BLaER1 (cell line): Measurements from ENCODE around the gene AVP.

Experiments used
- H3K27ac ChIP-seq: shearing (Covaris generic); formaldehyde crosslinking; 2 replicates; pipeline ENCODE4 v1.8.1; 2022
- H3K27me3 ChIP-seq: shearing (Covaris generic); formaldehyde crosslinking; 2 replicates; pipeline ENCODE4 v1.8.1; 2022
- H3K36me3 ChIP-seq: shearing (Covaris generic); formaldehyde crosslinking; 2 replicates; pipeline ENCODE4 v1.8.1; 2022
- H3K4me1 ChIP-seq: shearing (Covaris generic); formaldehyde crosslinking; 2 replicates; pipeline ENCODE4 v1.8.1; 2022
- H3K4me2 ChIP-seq: shearing (Covaris generic); formaldehyde crosslinking; 2 replicates; pipeline ENCODE4 v1.8.1; 2022
- H3K4me3 ChIP-seq: shearing (Covaris generic); formaldehyde crosslinking; 2 replicates; pipeline ENCODE4 v1.8.1; 2022
- H3K9ac ChIP-seq: shearing (Covaris generic); formaldehyde crosslinking; 2 replicates; pipeline ENCODE4 v1.8.1; 2022
- H3K9me3 ChIP-seq: shearing (Covaris generic); formaldehyde crosslinking; 2 replicates; pipeline ENCODE4 v1.8.1; 2022
- H4K20me1 ChIP-seq: shearing (Covaris generic); formaldehyde crosslinking; 2 replicates; pipeline ENCODE4 v1.8.1; 2022
- Cebpa-rat ChIP-seq: shearing (Covaris generic); IDR thresholded peaks from 2 replicates; pipeline ENCODE4 v1.8.1; 2022

Gene AVP

DNA sequence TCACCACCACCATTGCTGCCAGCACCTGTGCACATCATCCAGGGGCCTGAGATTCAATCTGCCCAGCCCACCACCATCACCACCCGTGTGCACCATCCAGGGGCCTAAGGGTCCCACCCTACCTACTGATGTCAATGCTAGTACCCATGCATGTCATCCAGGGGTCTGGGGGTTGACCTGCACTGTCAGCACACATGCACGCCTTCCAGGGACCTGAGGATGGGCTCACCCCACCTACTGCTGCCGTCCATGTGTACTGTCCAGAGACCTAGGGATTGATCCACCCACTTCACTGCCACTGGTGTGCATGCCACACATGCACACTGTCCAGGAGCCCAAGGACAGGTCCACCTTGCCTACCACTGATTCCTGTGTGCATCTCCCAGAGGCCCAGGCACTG is 25.0 kb downstream of the AVP start:
- Histone ChIP-seq H3K9ac (no peak overlapping the region), H3K4me3 (no peak overlapping the region), H3K9me3 (no peaks in the 10 kb centered on the region), H3K27ac (no peak overlapping the region), H4K20me1 (no peaks in the 10 kb centered on the region), H3K4me2 (no peak overlapping the region), H3K4me1 (no peaks in the 10 kb centered on the region), H3K27me3 (no peaks in the 10 kb centered on the region), H3K36me3 (no peaks in the 10 kb centered on the region)
- no peak for TF ChIP-seq Cebpa-rat

DNA sequence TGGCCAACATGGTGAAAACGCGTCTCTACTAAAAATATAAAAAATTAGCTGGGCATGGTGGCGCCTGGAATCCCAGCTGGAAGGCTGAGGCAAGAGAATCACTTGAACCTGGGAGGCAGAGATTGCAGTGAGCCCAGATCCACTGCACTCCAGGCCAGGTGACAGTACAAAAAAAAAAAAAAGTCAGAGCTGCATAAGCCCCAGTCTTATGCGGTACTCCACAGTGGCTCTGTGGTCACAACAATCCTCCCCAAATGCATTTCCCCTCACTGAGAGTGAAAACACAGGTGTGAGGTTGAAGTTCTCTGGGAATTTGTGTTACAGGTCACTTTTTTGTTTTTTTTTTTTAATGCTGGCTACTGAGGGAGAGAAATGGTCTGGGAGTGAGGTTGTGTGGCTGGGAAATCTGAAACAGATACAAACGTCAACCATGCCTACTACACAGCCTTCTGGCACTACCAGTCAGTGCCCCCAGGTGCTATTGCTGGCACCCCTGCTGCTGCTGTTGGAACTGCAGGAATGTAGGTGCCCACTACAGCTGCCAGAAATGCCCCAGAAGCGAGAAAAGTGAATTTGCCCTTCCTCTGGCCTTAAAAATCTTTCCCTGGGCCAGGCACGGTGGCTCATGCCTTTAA is 33.0 kb downstream of the AVP start:
- no peaks in the 10 kb centered on the region for H3K27me3 ChIP-seq
- no peak overlapping the region for H3K9ac ChIP-seq
- no peaks in the 10 kb centered on the region for H3K9me3 ChIP-seq
- no peak overlapping the region for H3K27ac ChIP-seq
- H3K4me3 ChIP-seq: no peak overlapping the region
- H3K36me3 ChIP-seq: peaks cover 42% of the 10 kb centered on the region
- peaks cover 20% of the 10 kb centered on the region for H3K4me1 ChIP-seq
- H4K20me1 ChIP-seq: peaks cover 25% of the 10 kb centered on the region
- H3K4me2 ChIP-seq: no peak overlapping the region
- no peak for TF ChIP-seq Cebpa-rat

DNA sequence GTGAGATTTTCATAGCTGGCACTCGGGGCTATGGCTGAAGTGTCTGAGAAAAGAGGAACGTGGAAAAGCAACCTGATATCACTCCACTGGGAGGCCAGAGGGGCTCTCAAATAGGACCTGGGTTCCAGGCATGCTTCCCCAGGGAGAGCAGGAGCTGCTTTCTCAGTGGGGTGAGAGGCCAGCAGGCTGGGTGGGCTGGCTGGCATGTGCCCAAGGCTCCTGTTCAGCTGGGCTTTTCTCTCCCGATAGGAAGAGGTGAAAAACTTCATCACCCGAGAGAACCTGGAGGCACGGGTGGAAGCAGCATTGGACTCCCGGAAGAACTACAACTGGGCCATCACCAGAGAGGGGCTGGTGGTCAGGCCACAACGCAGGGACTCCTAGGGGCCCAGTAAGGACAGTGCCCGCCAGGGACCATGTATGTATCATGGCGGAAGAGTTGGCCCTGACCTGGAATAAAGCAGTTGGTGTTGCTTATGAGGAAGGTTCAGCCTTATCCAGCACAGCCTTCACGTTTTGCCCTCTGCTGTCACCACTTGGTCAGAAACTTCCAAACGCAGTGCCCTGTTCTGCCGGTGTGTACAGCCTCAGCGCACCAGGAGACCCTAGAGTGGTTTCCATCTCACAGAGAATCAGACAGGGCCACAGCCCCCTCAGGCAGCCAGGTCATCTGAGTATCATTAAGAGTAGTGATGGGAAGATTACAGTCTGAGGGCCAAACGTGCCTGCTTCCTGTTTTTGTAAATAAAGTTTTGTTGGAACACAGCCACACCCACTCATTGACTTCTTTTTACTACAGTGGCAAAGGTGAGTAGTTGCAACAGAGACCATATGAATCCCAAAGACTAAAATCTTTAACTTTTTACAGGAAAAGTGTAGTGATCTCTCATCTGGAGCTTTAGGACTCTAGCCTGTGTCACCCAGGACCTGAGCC is 36.8 kb downstream of the AVP start:
- Histone ChIP-seq H3K9me3 (no peaks in the 10 kb centered on the region), H3K4me1 (peaks cover 25% of the 10 kb centered on the region), H3K36me3 (peaks cover 47% of the 10 kb centered on the region), H3K9ac (no peak overlapping the region; the same call in 1 of the 2 replicates), H4K20me1 (peaks cover 29% of the 10 kb centered on the region), H3K27me3 (no peaks in the 10 kb centered on the region), H3K4me3 (peak overlapping the region; percentile 98), H3K27ac (no peak overlapping the region), H3K4me2 (peak overlapping the region; percentile 98)
- TF ChIP-seq Cebpa-rat: no peak

- peak overlapping the region; percentile 98 for H3K4me3 ChIP-seq
- no peak for TF ChIP-seq Cebpa-rat
- H3K9me3 ChIP-seq: no peaks in the 10 kb centered on the region
- peaks cover 29% of the 10 kb centered on the region for H4K20me1 ChIP-seq
- peak overlapping the region; percentile 91 for H3K27ac ChIP-seq
- no peaks in the 10 kb centered on the region for H3K27me3 ChIP-seq
- peaks cover 24% of the 10 kb centered on the region for H3K4me1 ChIP-seq
- H3K9ac ChIP-seq: peak overlapping the region; percentile 83
- peak overlapping the region; percentile 98 for H3K4me2 ChIP-seq
- peaks cover 47% of the 10 kb centered on the region for H3K36me3 ChIP-seq
These were observed 37.7 kb downstream of the AVP start for GRCh38 chr20:3046677-3047462.

DNA sequence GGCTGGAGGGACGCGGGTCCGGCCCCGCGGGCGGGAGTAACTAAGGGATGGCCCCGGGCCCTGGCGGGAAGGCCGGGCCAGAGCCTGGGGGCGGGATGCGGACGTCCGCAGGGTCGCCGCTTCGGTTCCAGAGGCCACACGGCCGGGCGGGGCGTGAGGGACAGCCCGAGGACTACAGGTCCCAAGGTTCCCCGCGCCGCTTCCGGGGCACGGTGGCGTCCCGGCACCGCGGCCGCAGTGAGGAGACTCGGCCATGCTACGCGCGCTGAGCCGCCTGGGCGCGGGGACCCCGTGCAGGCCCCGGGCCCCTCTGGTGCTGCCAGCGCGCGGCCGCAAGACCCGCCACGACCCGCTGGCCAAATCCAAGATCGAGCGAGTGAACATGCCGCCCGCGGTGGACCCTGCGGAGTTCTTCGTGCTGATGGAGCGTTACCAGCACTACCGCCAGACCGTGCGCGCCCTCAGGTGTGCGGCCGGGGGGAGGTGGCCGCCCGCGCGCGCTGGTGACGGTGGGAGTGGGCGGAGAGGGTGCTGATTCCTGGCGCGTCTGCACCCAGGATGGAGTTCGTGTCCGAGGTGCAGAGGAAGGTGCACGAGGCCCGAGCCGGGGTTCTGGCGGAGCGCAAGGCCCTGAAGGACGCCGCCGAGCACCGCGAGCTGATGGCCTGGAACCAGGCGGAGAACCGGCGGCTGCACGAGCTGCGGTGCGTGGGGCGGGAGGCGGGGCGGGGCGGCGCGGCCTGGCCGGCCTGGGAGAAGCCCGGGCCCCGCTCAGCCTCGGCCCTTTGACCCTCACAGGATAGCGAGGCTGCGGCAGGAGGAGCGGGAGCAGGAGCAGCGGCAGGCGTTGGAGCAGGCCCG is 38.5 kb downstream of the AVP start, which contains the start of gene MRPS26:
Gene MRPS26, plus strand, starts transcription at position 237 of the 861 bp plus-strand sequence. Its CDS starts 17 bp downstream, at position 254.
- no peak for TF ChIP-seq Cebpa-rat
- Histone ChIP-seq H3K4me2 (peak within 1 kb of the TSS; percentile 98), H3K27me3 (no peaks in the 10 kb centered on the region), H3K27ac (peak within 1 kb of the TSS; percentile 91), H3K4me1 (peaks cover 24% of the 10 kb centered on the region), H3K36me3 (peaks cover 48% of the 10 kb centered on the region), H3K9me3 (no peaks in the 10 kb centered on the region), H3K9ac (peak within 1 kb of the TSS; percentile 83), H4K20me1 (peaks cover 29% of the 10 kb centered on the region), H3K4me3 (peak within 1 kb of the TSS; percentile 98)

DNA sequence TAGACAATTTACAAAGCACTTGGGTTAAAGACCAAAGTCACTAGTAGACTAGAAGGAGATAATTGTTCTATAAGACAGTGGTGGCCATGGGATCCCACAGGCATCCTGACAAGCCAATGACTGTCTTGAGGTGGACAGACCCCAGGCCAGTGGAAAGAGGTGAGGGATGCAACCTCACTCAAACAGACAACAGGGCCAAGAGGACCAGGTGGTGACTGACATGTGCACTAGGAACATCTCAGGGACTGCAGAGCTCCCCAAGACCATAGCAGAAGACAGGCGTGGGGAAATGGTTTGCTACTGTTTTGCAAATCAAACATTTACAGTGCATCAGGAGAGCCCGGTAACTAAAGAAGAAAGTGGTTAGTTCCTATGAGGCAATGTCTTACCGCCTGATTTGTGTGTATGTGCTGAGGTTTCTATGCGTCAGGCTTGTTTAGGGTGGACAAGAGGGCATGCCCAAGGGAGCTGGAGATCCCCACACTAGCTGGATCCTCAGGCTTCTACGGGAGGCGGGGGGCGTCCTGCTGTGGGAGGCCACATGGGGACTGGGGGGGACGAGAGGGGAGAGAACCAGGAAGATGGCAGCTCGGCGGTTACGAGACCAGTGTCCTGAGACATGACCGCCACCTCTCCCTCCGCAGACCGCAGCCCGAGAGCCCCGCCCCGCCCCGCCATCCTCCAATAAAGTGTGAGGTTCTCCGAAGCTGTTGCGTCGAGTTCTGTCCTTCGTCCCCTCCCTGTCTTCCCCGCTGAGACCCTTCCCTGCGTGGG is 39.3 kb downstream of the AVP start:
- peak overlapping the region; percentile 98 for H3K4me3 ChIP-seq
- peak overlapping the region; percentile 91 for H3K27ac ChIP-seq
- no peak for TF ChIP-seq Cebpa-rat
- H3K36me3 ChIP-seq: peaks cover 48% of the 10 kb centered on the region
- H3K27me3 ChIP-seq: no peaks in the 10 kb centered on the region
- peak overlapping the region; percentile 83 for H3K9ac ChIP-seq
- peak overlapping the region; percentile 98 for H3K4me2 ChIP-seq
- H4K20me1 ChIP-seq: peaks cover 29% of the 10 kb centered on the region
- peaks cover 24% of the 10 kb centered on the region for H3K4me1 ChIP-seq
- H3K9me3 ChIP-seq: no peaks in the 10 kb centered on the region

DNA sequence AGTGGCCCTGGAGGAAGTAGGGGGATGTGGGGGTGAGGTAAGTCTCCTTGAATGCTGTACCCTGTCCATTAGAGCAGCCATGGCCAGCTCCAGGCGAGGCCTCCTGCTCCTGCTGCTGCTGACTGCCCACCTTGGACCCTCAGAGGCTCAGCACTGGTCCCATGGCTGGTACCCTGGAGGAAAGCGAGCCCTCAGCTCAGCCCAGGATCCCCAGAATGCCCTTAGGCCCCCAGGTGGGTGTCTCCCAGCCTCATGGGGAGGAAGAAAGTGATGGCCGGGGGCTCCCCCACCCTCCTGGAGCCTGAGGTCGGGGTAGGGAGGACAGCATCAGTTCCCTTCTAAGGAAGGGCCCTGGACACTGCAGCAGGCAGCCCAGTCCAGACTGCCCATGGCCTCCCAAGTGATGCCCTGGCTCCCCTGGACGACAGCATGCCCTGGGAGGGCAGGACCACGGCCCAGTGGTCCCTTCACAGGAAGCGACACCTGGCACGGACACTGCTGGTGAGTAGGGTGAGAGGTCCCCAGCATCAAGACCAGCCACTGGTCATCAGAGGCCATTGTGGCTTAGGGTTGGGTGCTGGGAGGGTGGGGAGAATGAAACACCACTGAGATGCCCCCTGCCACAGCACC is 40.1 kb downstream of the AVP start:
- Histone ChIP-seq H3K4me1 (peaks cover 24% of the 10 kb centered on the region), H3K4me2 (peak overlapping the region; percentile 98), H3K27ac (no peak overlapping the region), H3K9ac (no peak overlapping the region), H3K36me3 (peaks cover 48% of the 10 kb centered on the region), H3K4me3 (no peak overlapping the region), H3K9me3 (no peaks in the 10 kb centered on the region), H4K20me1 (peaks cover 29% of the 10 kb centered on the region), H3K27me3 (no peaks in the 10 kb centered on the region)
- TF ChIP-seq Cebpa-rat: no peak

DNA sequence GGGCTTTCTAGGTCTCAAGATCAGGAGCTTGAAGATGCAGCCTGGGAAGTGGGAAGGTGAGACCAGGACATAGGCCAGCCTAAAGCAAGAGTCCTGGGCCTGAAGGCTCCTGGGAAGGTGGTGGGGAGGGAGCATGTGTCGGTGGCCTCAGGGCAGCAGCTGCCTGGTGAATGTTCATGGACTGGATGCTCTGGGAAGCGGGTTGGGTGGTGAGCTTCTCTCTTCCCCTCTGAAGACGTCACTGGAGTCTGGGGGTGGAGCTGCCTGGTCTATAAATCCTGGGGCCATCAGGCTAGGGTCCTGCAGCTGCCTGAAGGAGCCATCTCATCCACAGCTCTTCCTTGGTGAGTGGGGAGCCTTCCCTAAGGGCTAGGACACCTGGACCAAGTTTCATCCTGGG is 41.2 kb downstream of the AVP start, which contains the start of gene GNRH2:
Gene GNRH2, plus strand, starts transcription at position 301 of the 400 bp plus-strand sequence. CDS start 793 bp downstream, outside the sequence.
- H3K4me2 ChIP-seq: no peak within 1 kb of the TSS
- peaks cover 24% of the 10 kb centered on the region for H3K4me1 ChIP-seq
- H3K9ac ChIP-seq: no peak within 1 kb of the TSS
- TF ChIP-seq Cebpa-rat: no peak
- no peaks in the 10 kb centered on the region for H3K9me3 ChIP-seq
- peaks cover 48% of the 10 kb centered on the region for H3K36me3 ChIP-seq
- H3K4me3 ChIP-seq: no peak within 1 kb of the TSS
- H3K27me3 ChIP-seq: no peaks in the 10 kb centered on the region
- H3K27ac ChIP-seq: no peak within 1 kb of the TSS
- peaks cover 22% of the 10 kb centered on the region for H4K20me1 ChIP-seq
